Rectal smooth muscle tissue (tissue), 1 donor: ENCODE measurements around the gene RARRES2.
A peak's percentile ranks its signal among the peaks of the same experiment; 100 is the strongest.

Source experiments
- H3K27ac ChIP-seq: one replicate; pipeline ENCODE4 v1.7.0; 2013; ENCODE audit warnings: low read depth, low read length, inconsistent platforms
- H3K27me3 ChIP-seq: one replicate; pipeline ENCODE4 v1.7.0; 2013; ENCODE audit warnings: low read length; ENCODE audit not compliant: control insufficient read depth, insufficient read depth
- H3K36me3 ChIP-seq: one replicate; pipeline ENCODE4 v1.7.0; 2013; ENCODE audit warnings: low read length; ENCODE audit not compliant: control insufficient read depth, insufficient read depth
- H3K4me1 ChIP-seq: one replicate; pipeline ENCODE4 v1.7.0; 2013; ENCODE audit warnings: low read length; ENCODE audit not compliant: control insufficient read depth, insufficient read depth
- H3K4me3 ChIP-seq: one replicate; pipeline ENCODE4 v1.7.0; 2013; ENCODE audit warnings: low read length
- H3K9ac ChIP-seq: one replicate; pipeline ENCODE4 v1.7.0; 2013; ENCODE audit warnings: low read length

The RARRES2 gene

DNA sequence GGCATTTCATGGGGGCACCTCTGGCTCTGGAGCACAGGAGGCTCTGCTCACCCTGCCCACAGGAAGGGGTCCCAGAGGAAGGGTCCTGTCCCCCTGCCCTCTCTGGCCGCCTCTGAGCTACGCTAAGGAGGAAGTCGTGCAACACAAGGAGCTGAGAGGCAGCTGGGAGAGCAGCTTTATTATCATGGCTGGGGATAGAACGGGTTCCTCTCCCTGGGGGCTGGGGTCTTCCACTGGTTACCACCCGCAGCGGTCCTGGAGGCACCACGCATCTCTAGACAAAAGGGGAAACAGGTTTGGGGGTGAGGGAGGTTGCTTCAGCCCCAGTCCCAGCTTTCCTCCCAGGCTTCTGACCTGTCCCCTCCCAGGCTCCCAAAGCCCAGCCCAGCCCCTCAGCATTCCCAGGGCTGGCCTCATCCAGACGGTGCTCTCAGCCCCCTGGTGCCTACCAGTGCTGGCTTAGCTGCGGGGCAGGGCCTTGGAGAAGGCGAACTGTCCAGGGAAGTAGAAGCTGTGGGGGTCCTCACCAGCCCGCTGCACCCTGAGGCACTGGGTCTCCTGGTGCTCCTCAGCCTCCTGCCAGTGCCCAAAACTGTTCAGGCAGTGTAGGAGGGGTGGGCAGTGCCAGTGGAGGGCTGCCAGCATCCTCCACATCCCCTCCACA lies 3.1 kb downstream of the RARRES2 start:
- peaks cover 26% of the 10 kb centered on the region for H3K4me1 ChIP-seq
- peak overlapping the region; percentile 17 for H3K27ac ChIP-seq
- H3K4me3 ChIP-seq: no peak overlapping the region
- H3K36me3 ChIP-seq: no peaks in the 10 kb centered on the region
- no peak overlapping the region for H3K9ac ChIP-seq
- H3K27me3 ChIP-seq: no peaks in the 10 kb centered on the region

- Histone ChIP-seq H3K9ac (no peak overlapping the region), H3K4me1 (peaks cover 26% of the 10 kb centered on the region), H3K27me3 (no peaks in the 10 kb centered on the region), H3K36me3 (no peaks in the 10 kb centered on the region), H3K4me3 (no peak overlapping the region), H3K27ac (no peak overlapping the region)
Observed at GRCh38 chr7:150337659-150338081, 3.8 kb downstream of the RARRES2 start.

DNA sequence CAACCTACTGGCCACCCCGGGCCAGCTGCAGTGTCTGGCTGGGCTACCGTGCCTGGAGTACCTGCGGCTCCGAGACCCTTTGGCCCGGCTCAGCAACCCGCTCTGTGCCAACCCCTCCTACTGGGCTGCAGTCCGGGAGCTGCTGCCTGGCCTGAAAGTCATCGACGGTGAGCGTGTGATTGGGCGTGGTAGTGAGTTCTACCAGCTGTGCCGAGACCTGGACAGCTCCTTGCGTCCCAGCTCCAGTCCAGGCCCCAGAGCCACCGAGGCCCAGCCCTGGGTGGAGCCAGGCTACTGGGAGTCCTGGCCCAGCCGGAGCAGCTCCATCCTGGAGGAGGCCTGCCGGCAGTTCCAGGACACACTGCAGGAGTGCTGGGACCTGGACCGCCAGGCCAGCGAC lies 4.2 kb downstream of the RARRES2 start:
- Histone ChIP-seq H3K27me3 (no peaks in the 10 kb centered on the region), H3K4me1 (peaks cover 26% of the 10 kb centered on the region), H3K4me3 (no peak overlapping the region), H3K9ac (no peak overlapping the region), H3K27ac (no peak overlapping the region), H3K36me3 (no peaks in the 10 kb centered on the region)

- H3K9ac ChIP-seq: no peak overlapping the region
- H3K27me3 ChIP-seq: no peaks in the 10 kb centered on the region
- H3K36me3 ChIP-seq: no peaks in the 10 kb centered on the region
- no peak overlapping the region for H3K4me3 ChIP-seq
- H3K27ac ChIP-seq: peak overlapping the region; percentile 7
- peaks cover 26% of the 10 kb centered on the region for H3K4me1 ChIP-seq
Observed at GRCh38 chr7:150336746-150337145, 4.7 kb downstream of the RARRES2 start.

DNA sequence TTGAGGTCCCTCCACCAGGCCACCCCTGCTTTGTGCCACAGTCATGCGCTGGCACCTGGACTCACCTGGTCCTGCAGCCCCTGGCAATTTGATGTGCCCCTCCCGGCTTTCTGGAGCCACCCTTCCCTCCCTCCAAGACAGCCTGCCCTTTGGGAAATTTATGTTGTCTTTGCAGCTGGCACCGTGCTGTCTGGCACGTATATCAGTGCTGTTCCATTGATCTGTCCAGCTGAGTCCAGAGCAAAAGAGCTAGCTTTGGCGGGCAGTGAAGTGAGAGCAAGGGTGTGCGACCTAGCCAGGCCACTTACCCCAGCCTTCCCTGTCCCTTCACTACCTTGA lies 5.7 kb downstream of the RARRES2 start:
- Histone ChIP-seq H3K27ac (peak overlapping the region; percentile 24), H3K36me3 (peaks cover 2% of the 10 kb centered on the region), H3K4me3 (no peak overlapping the region), H3K27me3 (no peaks in the 10 kb centered on the region), H3K4me1 (peaks cover 26% of the 10 kb centered on the region), H3K9ac (no peak overlapping the region)

DNA sequence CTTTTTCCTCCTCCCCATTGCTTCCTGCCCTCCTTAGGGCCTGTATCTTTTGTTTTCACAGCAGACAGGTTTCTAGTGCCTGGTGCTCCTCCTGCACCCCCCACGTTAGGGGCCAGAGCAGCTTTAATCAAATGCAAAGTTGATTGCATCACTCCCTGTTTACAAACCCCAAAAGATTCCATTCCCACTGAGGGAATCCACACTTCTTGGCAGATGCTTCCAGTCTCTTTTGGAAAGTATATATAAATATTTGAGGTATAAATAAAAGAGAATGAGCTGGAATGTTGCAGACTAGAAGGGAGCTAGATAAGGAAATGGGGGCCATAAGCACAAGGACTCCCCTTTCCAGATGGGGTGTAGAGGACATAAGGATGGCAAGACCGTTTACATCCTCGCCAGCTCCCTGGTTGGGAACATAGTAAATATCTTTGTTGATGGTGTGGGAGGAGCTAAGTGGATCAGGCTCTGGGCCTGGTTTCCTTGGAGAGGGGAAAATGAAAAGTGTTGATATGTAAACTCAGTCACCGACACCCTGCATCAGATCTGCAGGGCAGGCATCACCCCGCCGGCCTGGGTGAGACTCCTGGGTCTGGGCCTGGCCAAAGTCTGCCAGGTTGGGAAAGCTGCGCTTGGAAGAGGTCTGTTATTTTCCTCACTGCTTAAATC lies 6.2 kb downstream of the RARRES2 start:
- Histone ChIP-seq H3K27me3 (no peaks in the 10 kb centered on the region), H3K4me1 (peaks cover 26% of the 10 kb centered on the region), H3K4me3 (no peak overlapping the region), H3K36me3 (peaks cover 2% of the 10 kb centered on the region), H3K27ac (peak overlapping the region; percentile 24), H3K9ac (no peak overlapping the region)

DNA sequence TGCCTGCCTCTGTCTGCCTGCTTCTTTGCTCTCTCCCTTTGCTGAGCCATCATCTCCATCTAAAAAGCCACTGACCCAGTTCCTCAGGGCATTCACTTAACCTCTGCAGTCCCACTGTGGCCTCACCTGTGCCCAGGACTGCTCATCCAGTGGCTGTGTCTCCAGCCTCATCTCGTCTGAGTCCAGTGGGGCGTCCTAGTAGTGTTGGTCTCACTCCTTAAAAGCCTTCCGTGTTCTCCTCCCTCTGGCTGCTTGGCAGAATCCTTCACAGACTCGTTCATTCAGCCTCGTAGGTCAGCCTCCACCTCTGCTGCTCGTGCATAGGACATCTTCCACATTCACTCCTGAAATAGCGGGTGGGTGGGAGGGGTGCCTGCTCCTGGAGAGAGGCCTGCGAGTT lies 7.3 kb downstream of the RARRES2 start:
- Histone ChIP-seq H3K36me3 (peaks cover 3% of the 10 kb centered on the region), H3K27me3 (no peaks in the 10 kb centered on the region), H3K4me1 (peaks cover 23% of the 10 kb centered on the region), H3K9ac (no peak overlapping the region), H3K4me3 (no peak overlapping the region), H3K27ac (peak overlapping the region; percentile 5)

- Histone ChIP-seq H3K36me3 (peaks cover 5% of the 10 kb centered on the region), H3K27ac (peak overlapping the region; percentile 5), H3K4me1 (peaks cover 19% of the 10 kb centered on the region), H3K27me3 (no peaks in the 10 kb centered on the region), H3K9ac (no peak overlapping the region), H3K4me3 (no peak overlapping the region)
Observed at GRCh38 chr7:150333659-150334058, 7.8 kb downstream of the RARRES2 start.

DNA sequence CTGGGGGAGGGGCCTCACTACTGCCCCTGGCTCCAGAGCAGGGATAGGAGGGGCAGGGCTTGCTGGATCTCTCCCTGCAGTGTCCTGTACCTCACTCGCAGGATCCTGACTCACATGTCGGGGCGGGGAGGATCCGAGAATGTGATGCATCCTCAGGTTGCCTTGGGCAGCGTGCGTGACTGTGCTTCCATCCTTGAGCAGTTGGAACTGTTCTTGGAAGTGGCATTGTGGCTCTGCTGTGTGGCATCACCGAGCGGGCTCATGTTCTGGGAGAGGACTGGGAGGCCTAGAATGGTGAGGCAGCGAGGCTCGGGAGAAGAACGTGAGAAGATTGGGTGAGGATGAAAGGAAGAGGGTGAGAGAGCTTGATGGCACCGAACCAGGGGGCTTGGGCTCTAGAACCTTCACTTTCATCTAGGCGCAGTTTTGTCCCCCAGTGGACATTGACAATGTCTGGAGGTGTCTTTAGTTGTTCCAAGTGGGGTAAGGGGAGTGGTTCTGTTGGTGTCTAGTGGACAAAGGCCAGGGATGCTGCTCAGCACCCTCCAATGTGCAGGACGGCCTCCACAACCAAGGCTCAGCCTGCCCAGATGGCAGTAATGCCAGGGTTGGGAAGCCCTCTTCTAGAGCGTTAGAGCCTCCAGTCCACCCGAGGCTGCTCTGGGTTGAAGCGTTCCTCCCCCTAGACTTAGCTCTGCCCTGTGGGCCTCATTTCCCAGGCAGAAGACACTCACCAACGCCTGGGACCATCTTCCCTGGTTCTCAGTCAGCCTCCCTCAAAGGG lies 8.4 kb downstream of the RARRES2 start:
- peaks cover 16% of the 10 kb centered on the region for H3K4me1 ChIP-seq
- no peak overlapping the region for H3K9ac ChIP-seq
- H3K4me3 ChIP-seq: no peak overlapping the region
- H3K27ac ChIP-seq: no peak overlapping the region
- H3K36me3 ChIP-seq: peaks cover 5% of the 10 kb centered on the region
- no peaks in the 10 kb centered on the region for H3K27me3 ChIP-seq

DNA sequence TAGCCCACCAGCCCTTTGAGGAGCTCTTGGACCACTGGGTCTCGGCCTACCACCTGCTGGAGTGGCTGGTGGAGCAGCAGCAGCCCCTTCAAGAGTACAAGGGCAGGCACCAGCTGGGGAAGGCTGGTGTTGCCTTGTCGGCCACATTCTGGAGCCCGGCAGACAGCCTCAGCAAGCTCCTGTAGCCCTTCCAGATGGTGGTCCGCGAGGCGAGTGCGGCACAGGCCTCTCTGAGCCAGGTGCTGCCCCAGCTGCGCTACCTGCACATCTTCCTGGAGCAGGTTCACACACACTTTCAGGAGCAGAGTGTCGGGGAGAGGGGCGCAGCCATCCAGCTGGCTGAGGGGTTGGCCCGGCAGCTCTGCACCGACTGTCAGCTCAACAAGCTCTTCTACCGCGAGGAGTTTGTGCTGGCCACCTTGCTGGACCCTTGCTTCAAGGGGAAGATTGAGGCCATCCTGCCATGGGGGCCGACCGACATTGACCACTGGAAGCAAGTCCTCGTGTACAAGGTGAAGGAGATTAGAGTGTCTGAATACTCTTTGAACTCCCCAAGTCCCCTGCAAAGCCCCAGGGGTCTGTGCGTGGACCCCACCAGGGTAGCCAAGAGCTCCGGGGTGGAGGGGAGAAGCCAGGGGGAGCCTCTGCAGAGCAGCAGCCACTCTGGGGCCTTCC lies 11.1 kb downstream of the RARRES2 start:
- Histone ChIP-seq H3K4me1 (peaks cover 3% of the 10 kb centered on the region), H3K4me3 (no peak overlapping the region), H3K27ac (no peak overlapping the region), H3K36me3 (peaks cover 7% of the 10 kb centered on the region), H3K27me3 (no peaks in the 10 kb centered on the region), H3K9ac (no peak overlapping the region)

DNA sequence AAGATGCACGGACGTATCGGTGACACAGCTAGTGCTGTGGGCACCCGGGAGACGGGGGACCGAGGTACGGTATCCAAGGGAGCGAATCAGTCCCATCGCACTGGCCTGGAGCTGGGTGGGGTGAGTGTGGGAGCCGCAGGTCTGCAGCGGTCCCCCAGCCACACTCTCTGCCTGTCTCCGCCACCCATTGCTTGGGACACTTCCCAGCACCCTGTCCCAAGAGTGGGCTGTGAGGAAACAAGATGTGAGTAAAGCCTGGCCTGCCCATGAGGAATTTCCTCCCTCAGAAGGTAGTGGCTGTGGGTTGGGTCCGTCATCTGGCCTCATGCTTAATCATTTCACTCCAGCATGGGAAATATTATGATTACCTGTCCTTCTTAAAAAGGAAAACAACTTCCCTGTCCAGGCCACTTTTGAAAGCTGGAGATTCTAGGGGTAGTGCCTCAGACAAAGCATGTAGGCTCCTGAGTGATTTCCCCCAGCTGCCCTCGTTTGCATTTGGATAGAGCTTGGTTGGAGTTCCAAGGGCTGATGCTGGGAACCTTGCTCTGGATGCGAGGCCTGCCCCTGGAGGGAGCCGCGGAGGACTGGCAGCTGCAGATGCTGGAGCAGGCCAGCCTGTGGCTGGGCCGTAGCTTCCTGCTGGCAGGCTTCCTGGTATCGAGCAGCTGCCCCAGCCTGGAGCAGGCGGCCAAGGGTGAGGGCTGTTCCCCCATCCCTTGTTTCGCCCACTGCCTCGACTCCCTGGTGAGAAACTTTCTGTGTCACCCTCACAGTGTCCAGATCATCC lies 11.9 kb downstream of the RARRES2 start:
- Histone ChIP-seq H3K27ac (no peak overlapping the region), H3K36me3 (peaks cover 7% of the 10 kb centered on the region), H3K4me1 (no peaks in the 10 kb centered on the region), H3K4me3 (no peak overlapping the region), H3K27me3 (no peaks in the 10 kb centered on the region), H3K9ac (no peak overlapping the region)

DNA sequence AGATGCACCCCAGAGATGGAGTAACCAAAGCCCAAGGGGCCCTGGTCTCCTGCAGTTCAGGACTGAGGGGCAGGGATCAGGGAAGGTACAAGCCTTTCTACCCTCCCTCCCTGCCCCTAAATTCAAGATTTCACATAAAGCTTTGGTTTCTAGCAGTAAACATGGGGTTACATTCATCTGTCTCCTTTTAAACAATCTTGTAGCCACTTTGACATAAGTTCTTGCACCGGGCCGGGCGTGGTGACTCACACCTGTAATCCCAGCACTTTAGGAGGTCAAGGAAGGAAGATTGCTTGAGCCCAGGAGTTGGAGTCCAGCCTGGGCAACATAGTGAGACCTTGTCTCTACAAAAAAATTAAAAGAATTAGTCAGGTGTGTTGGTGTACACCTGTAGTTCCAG lies 14.1 kb downstream of the RARRES2 start:
- H3K4me1 ChIP-seq: peaks cover 3% of the 10 kb centered on the region
- no peak overlapping the region for H3K27ac ChIP-seq
- peaks cover 7% of the 10 kb centered on the region for H3K36me3 ChIP-seq
- H3K27me3 ChIP-seq: no peaks in the 10 kb centered on the region
- H3K4me3 ChIP-seq: no peak overlapping the region
- no peak overlapping the region for H3K9ac ChIP-seq
